Activated naive CD8-positive, alpha-beta T cell treated with anti-CD3 and anti-CD28 coated beads, Interleukin-2, amount 10 ng/mL, durations not matched to agents 7 days and 5 days (primary cell): ENCODE measurements around the gene SLC34A1. TPM values are rescaled to one million over a fixed set of nuclear protein-coding genes. Genes with fewer than 3 reads are reported as not detected.
A peak's percentile ranks its signal among the peaks of the same experiment; 100 is the strongest.
"Not testable (repeated sequence)": the region's sequence is repeated elsewhere in the genome, so short reads cannot be mapped to it uniquely, and the experiment has no call there.

ENCODE experiments used
- ATAC-seq: fragments of 150-1000 bp; cut with Tn5 transposase; one replicate; pipeline ENCODE4 v1.10.0; 2021; ENCODE audit warnings: low read depth, moderate library complexity
- POLR2A ChIA-PET: fragments of 350-600 bp; sonication (Branson Sonifier 250); formaldehyde crosslinking; loops from one replicate; lab custom pipeline; 2021; ENCODE audit warnings: antibody characterized with exemption; lab: Charles Lee
- DNase-seq: peaks from one replicate; pipeline ENCODE4 v3.0.0; 2021
- H3K27ac Mint-ChIP-seq: one replicate; pipeline ENCODE4 v1.8.0; 2022; ENCODE audit warnings: mild to moderate bottlenecking, mixed read lengths
- H3K27me3 Mint-ChIP-seq: one replicate; pipeline ENCODE4 v1.8.0; 2022; ENCODE audit warnings: mild to moderate bottlenecking, moderate library complexity, mixed read lengths
- H3K36me3 Mint-ChIP-seq: one replicate; pipeline ENCODE4 v1.8.0; 2021; ENCODE audit warnings: mild to moderate bottlenecking, mixed read lengths
- H3K4me1 Mint-ChIP-seq: one replicate; pipeline ENCODE4 v1.8.0; 2021; ENCODE audit warnings: mixed read lengths
- H3K4me3 Mint-ChIP-seq: one replicate; pipeline ENCODE4 v1.8.0; 2022; ENCODE audit warnings: mild to moderate bottlenecking, moderate library complexity, mixed read lengths
- H3K9me3 Mint-ChIP-seq: one replicate; pipeline ENCODE4 v1.8.0; 2021; ENCODE audit warnings: mixed read lengths
- total RNA-seq, 2 experiments: library from RNA; stranded (reverse); gene quantifications; one replicate each; pipeline ENCODE4 v1.2.3, GENCODE V29; 2021

Gene SLC34A1
- total RNA-seq, 2 experiments from 2014 or later: 1.9 to 2.1 TPM

DNA sequence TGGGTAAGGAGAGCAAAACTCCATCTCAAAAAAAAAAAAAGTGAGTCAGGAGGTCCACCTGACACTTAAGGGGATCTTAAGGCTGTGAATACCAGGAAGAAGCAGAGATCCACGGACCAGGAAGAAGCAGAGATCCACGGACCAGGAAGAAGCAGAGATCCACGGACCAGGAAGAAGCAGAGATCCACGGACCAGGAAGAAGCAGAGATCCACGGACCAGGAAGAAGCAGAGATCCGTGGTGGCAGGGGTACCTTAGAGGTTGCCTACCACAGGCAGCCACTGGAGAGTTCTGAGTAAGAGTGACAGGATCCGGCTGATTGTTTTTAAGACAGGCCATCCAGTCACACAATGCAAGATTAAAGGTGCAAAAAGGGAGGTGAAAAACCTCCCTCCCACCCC is 36.2 kb downstream of the SLC34A1 start:
- ATAC-seq, POLR2A ChIA-PET, H3K4me3 Mint-ChIP-seq, H3K27ac Mint-ChIP-seq, H3K36me3 Mint-ChIP-seq, H3K27me3 Mint-ChIP-seq, H3K9me3 Mint-ChIP-seq, DNase-seq: not testable (repeated sequence)
- H3K4me1 Mint-ChIP-seq: peaks cover 15% of the 10 kb centered on the region

DNA sequence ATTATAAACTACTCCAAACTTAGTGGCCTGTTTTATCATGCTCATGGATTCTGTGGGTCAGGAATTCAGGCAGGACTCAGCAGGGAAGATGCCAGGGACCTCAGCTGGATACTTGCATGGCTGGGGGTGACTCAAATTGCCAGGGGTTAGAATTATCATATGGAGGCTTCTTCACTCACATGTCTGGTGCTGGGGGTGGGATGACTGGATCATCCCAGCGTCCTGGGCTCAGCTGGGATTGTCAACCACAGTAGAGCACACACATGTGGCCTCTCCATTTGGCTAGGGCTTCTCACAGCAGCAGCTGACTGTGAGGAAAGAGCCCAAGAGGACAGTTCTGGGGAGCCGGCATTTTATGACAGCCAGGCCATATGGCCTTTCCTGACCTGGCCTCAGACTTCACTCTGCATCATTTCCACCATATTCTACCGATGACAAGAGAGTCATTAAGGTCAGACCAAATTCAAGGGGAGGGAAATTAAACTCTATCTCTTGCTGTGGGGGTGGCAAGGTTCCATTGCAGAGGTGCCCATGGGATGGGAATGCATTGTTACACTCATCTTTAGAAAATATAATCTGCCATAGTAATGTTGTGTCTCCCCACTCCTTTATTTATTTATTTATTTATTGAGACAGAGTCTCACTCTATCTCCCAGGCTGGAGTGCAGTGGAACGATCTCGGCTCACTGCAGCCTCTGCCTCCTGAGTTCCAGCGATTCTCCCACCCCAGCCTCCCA is 37.0 kb downstream of the SLC34A1 start:
- POLR2A ChIA-PET: interaction anchor here (1.8 kb wide), 1 partner anchor 17 kb away, joined by 6 read pairs; no protein-coding TSS in a partner anchor
- DNase-seq (no peak), ATAC-seq (no peak)
- Mint-ChIP-seq H3K4me3 (no peak overlapping the region), H3K4me1 (peaks cover 17% of the 10 kb centered on the region), H3K27ac (no peak overlapping the region), H3K36me3 (no peaks in the 10 kb centered on the region), H3K9me3 (no peaks in the 10 kb centered on the region), H3K27me3 (no peaks in the 10 kb centered on the region)

DNA sequence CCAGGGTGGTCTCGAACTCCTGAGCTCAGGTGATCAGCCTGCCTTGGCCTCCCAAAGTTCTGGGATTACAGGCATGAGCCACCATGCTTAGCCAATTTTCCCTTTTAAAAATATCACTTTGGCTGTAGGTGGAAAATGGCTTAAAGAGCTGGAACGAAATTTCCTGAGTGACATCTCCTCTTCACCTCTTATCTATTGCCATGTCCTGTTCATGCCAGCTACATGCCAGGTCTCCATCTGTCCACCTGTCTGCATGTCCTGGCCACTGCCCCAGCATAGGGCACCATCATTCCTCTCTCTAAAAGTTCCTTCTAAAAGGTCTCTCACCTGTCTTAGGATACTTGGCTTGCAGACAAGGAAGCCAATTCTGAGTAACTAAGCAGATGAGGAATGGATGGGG is 39.4 kb downstream of the SLC34A1 start:
- Mint-ChIP-seq H3K4me3 (no peak overlapping the region), H3K27ac (no peak overlapping the region), H3K36me3 (no peaks in the 10 kb centered on the region), H3K4me1 (peaks cover 21% of the 10 kb centered on the region), H3K27me3 (no peaks in the 10 kb centered on the region), H3K9me3 (no peaks in the 10 kb centered on the region)
- DNase-seq: no peak
- POLR2A ChIA-PET: interaction anchor here (0.7 to 6.9 kb wide), 3 partner anchors 8 to 31 kb away, joined by 3 to 35 read pairs (median 4); no protein-coding TSS in a partner anchor
- ATAC-seq: no peak

DNA sequence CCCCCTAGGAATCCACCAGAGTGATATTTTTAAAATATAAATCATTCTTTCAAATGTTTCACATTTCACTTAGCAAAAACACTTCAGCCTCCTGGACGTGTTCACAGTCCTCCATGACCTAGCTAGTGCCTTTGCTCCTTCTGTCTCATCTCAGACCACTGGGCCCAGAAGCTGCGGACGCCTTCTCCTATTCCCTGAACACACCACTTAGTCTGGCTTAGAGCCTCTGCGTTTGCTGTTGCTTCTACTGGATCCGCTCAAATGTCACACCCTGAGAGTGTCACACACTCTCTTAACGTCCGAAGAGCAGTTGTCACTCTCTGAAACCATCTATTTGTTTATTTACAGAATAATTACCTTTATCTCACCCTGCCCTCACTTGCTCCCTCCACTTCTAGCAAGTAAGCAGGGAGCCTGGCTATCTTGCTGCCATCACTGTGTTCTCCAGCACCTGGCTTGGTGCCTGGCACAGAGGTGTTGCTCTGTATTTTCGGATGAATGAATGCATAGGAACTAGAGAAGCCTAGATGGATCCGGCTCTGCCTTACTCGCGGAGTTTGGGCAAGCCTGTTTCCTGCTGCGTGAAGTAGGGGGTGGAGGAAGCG is 41.1 kb downstream of the SLC34A1 start:
- peaks cover 6% of the 10 kb centered on the region for H3K36me3 Mint-ChIP-seq
- DNase-seq (no peak), ATAC-seq (no peak)
- peaks cover 38% of the 10 kb centered on the region for H3K4me1 Mint-ChIP-seq
- no peaks in the 10 kb centered on the region for H3K27me3 Mint-ChIP-seq
- H3K27ac Mint-ChIP-seq: peak overlapping the region; percentile 99
- H3K9me3 Mint-ChIP-seq: no peaks in the 10 kb centered on the region
- H3K4me3 Mint-ChIP-seq: peak overlapping the region; percentile 98
- POLR2A ChIA-PET: interaction anchor here (0.9 to 10.7 kb wide), 16 partner anchors 9 to 121 kb away, joined by 3 to 312 read pairs (median 4); partner anchors contain the start of genes F12, LMAN2, PDLIM7 and PRELID1

DNA sequence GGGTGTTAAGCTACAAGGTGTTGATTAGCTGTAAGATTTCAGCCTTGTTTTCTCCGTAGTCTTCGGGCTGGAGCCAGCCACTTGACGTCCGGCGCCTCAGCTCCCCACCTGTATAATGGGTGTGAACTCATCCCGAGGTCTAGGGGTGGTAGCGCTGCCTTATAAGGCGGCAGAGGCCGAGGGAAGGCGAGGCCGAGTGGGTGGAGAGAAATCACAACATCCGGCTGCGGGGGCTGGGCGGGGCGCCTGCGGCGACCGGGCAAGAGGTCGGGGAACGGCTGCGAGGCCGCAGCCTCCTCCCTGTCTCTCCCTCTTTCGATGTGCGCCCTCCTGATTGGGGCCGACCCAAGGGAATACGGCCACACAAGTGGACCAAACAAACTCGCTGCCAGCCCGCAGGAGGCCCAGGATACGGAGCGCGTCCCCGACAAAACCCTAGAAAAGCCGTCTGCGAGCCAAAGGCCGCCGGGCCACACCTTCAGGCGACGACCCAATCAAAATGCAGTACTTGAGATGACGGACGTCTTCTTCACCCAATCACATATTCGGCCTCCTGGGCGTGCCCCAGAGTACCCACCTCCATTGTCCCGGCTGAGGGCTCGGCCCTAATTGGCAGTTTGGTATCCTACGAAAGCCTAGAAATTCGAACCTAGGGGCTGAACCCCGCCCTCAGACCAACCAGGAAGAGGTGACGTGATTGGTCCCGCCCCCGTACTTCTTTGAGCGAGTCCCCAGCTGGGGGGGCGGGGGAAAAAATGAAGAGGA is 41.7 kb downstream of the SLC34A1 start:
- Mint-ChIP-seq H3K27ac (peak overlapping the region; percentile 99), H3K27me3 (no peaks in the 10 kb centered on the region), H3K36me3 (peaks cover 11% of the 10 kb centered on the region), H3K4me1 (peaks cover 41% of the 10 kb centered on the region), H3K4me3 (peak overlapping the region; percentile 98), H3K9me3 (no peaks in the 10 kb centered on the region)
- DNase-seq: peak; percentile 95
- POLR2A ChIA-PET: interaction anchor here (0.9 to 10.7 kb wide), 21 partner anchors 8 to 815 kb away, joined by 3 to 312 read pairs (median 4); partner anchors contain the start of genes F12, LMAN2, MXD3 and PDLIM7
- ATAC-seq: peak; percentile 78

DNA sequence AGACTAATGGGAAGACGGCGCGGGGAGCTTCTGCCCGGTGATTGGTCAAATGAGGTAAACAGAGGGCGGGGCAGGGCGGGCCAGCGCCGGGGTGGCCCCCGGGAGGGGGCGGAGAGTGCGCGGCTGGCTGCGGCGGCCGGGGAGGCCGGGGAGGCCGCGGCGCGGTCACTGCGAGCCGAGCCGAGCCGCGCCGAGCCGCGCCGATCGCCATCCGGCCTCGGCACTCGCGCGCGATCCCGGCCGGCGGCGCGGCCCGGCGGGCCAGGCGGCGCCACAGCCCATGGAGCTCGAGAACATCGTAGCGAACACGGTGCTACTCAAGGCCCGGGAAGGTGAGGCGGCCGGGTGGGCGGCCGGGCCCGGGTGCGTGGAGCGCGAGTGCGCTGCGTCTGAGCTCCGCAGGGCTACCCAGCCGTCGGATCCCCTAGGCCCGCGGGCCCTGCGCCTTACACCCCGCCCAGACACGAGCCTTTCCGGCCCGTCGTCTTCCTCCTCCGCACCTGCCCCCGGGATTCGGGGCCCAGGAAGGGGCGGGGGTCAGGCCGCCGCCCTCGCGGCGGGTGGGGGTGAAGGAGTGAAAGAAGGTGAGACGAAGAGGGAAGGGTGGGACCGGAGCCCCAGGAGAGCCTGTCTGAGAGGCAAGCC is 42.5 kb downstream of the SLC34A1 start, which contains the start of gene GRK6:
TSS of gene GRK6 (plus strand) at position 111 of the 645 bp plus-strand sequence. CDS start at position 281, 170 bp downstream.
- POLR2A ChIA-PET: interaction anchor here (0.9 to 10.7 kb wide), 20 partner anchors 11 to 814 kb away, joined by 3 to 312 read pairs (median 4); partner anchors contain the start of genes F12, LMAN2, MXD3 and PRELID1
- ATAC-seq (peak; percentile 12), DNase-seq (peak; percentile 80)
- Mint-ChIP-seq H3K27ac (peak within 1 kb of the TSS; percentile 99), H3K4me1 (peaks cover 47% of the 10 kb centered on the region), H3K9me3 (no peaks in the 10 kb centered on the region), H3K27me3 (no peaks in the 10 kb centered on the region), H3K4me3 (peak within 1 kb of the TSS; percentile 98), H3K36me3 (peaks cover 16% of the 10 kb centered on the region)

DNA sequence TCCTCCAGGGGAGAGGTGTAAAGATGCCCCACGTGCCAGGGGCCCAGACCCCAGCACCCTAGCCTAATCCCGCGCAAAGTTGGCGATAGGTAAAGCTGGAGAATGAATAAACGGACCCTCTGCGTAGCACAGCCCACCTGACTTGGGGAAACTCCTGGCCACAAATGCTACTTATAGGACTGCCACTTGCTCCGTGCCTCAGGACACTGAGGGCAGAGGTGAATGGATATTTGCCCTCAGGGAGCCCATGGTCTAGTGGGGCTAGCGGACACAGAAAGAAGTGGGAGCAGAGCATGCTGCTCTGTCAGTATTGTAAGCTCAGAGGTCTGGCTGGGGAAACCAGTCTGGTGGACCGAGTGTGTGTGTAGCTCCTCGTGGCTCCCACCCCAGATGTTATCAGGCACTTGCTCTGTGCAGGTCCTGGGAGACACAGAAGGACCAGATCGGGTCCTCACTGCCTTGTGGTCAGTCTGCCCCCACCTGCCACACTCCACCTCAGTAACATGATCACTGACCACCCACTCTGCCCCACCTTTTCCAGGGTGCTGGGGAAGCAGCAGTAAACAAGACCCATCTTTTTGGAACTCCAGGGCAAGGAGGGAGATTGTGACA is 43.1 kb downstream of the SLC34A1 start:
- H3K27me3 Mint-ChIP-seq: no peaks in the 10 kb centered on the region
- POLR2A ChIA-PET: interaction anchor here (0.9 to 10.7 kb wide), 11 partner anchors 10 to 117 kb away, joined by 3 to 312 read pairs (median 7); partner anchors contain the start of genes F12, MXD3 and PRR7
- H3K27ac Mint-ChIP-seq: peak overlapping the region; percentile 83
- no peaks in the 10 kb centered on the region for H3K9me3 Mint-ChIP-seq
- no peak for ATAC-seq
- peaks cover 52% of the 10 kb centered on the region for H3K4me1 Mint-ChIP-seq
- DNase-seq: no peak
- H3K4me3 Mint-ChIP-seq: peak overlapping the region; percentile 94
- peaks cover 20% of the 10 kb centered on the region for H3K36me3 Mint-ChIP-seq

DNA sequence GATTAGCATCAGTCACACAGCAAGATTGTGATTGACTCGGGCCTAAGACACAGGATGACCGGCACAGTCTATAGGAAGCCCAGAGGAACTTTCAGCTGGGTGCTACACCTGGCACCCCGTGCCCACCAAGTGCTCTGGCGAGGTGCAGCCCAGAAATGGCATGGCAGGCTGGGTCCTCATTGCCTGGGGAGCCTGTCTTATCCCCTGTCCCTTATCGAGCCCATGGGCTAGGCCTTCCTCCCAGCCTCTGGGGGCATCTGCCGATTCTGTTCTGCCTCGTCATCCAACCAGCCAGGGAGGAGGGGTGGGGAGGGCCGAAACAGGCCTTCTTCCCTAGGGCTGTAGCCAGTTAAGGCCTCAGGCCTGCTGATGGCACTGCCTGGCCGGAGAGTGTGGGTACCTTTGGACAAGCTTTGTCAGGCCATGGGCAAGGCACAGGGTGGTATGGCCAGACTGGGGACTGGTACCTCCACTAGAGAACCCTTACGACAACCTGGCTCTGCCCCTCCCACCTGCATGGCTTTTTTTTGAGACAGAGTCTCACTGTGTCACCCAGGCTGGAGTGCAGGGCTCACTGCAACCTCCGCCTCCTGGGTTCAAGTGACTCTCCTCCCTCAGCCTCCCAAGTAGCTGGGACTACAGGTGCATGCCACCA is 43.8 kb downstream of the SLC34A1 start:
- Mint-ChIP-seq H3K4me3 (peak overlapping the region; percentile 94), H3K36me3 (peaks cover 21% of the 10 kb centered on the region), H3K4me1 (peaks cover 53% of the 10 kb centered on the region), H3K27ac (peak overlapping the region; percentile 83), H3K9me3 (no peaks in the 10 kb centered on the region), H3K27me3 (no peaks in the 10 kb centered on the region)
- ATAC-seq: no peak
- POLR2A ChIA-PET: interaction anchor here (1.0 to 10.7 kb wide), 9 partner anchors 9 to 117 kb away, joined by 3 to 312 read pairs (median 30); partner anchors contain the start of genes F12, MXD3 and PRR7
- DNase-seq: peak; percentile 66

DNA sequence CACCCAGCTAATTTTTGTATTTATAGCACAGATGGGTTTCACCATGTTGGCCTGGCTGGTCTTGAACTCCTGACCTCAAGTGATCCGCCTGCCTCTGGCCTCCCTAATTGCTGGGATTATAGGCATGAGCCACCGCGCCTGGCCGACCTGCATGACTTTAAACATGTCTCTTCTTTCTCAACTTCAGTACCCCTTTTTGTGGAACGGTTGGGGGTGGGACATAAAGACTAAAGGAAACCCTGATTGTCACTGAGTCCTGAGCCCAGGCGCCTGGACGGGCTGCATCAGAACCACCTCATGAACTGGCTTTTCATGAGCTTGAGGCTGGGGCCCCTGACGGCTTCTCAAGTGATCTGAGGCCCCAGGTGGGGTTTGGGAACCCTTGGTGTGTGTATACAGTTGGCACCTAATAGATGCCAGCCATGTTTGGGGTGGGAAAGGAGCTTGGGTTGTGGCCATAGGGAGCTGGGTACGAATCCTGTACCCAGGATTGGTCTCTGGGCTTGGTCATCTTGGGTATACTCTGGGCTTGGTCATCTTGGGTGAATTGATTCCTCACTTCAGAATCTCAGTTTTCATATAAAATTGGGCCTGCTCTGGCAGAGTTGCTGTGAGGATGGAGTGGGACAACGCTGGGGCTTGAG is 44.5 kb downstream of the SLC34A1 start:
- Mint-ChIP-seq H3K4me1 (peaks cover 54% of the 10 kb centered on the region), H3K27me3 (no peaks in the 10 kb centered on the region), H3K9me3 (no peaks in the 10 kb centered on the region), H3K27ac (peak overlapping the region; percentile 83), H3K4me3 (peak overlapping the region; percentile 94), H3K36me3 (peaks cover 25% of the 10 kb centered on the region)
- POLR2A ChIA-PET: interaction anchor here (0.6 to 10.7 kb wide), 13 partner anchors 9 to 1942 kb away, joined by 3 to 312 read pairs (median 5); partner anchors contain the start of genes F12, LMAN2, PRR7 and RNF44
- no peak for ATAC-seq
- no peak for DNase-seq

DNA sequence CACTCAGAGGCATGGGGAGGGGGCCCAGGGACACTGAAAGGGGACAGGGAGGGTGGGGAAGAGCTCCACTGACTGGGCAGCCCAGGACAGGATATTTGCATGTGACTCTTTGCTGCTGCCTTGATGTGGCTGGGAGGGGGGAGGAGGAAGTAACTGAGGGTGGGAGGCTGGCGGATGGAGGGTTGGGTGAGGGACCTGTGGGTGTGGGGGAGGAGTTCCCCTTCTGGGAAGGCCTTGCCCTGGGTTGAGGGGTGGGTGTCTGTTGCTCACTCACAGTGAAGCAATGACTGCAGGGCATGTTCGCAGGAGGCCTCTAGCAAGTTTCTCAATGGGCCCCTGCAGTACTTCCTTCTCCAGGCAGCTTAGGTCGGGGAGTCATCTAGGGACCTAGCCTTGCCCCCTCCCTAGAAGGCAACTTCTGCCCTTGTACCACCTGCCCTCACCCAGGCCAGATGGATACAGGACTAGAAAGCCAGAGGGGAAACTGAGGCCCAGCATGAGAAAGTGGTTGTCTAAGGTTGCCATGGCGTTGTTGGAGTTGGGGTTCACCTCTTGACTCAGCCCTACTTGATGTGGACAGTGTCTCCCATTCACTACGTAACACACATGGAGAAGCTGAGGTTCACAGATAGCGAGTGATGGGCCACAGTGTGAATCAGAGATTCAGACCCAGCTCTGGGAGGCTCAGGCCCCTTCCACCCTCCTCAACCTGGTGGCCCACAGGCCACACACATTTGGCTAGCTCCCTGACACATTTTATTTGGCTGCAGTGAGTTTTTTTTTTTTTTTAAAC is 45.2 kb downstream of the SLC34A1 start:
- Mint-ChIP-seq H3K27ac (peak overlapping the region; percentile 83), H3K4me1 (peaks cover 54% of the 10 kb centered on the region), H3K4me3 (peak overlapping the region; percentile 94), H3K36me3 (peaks cover 28% of the 10 kb centered on the region), H3K27me3 (no peaks in the 10 kb centered on the region), H3K9me3 (no peaks in the 10 kb centered on the region)
- ATAC-seq (peak; percentile 3), DNase-seq (peak; percentile 75)
- POLR2A ChIA-PET: interaction anchor here (0.6 to 10.7 kb wide), 16 partner anchors 9 to 1943 kb away, joined by 3 to 312 read pairs (median 4); partner anchors contain the start of genes F12, LMAN2, PRR7 and RNF44
